HCT116 (cell line): ENCODE measurements around the gene SAMD4A. TPM values are rescaled to one million over a fixed set of nuclear protein-coding genes. Genes with fewer than 3 reads are reported as not detected.

Source experiments
- ATAC-seq: fragments of 200-7000 bp; cut with Tn5 transposase; 2 replicates; pipeline ENCODE4 v1.9.1; 2020; ENCODE audit warnings: mild to moderate bottlenecking, moderate library complexity
- BruUV-seq: library from RNA; stranded (reverse); fragments of 400-500 nt; replicated peaks from 2 replicates; lab custom pipeline; 2021; lab: Mats Ljungman, UMichigan
- CTCF ChIA-PET: fragments of 300-600 bp; sonication (Branson Sonifier 250); formaldehyde crosslinking; loops from one replicate; lab custom pipeline; 2021; ENCODE audit warnings: antibody characterized with exemption; lab: Charles Lee
- POLR2A ChIA-PET: fragments of 300-600, 350-600 bp; sonication (Branson Sonifier 250); formaldehyde crosslinking; loops from one replicate; lab custom pipeline; 2021; ENCODE audit warnings: antibody characterized with exemption; lab: Charles Lee
- RAD21 ChIA-PET, 2 experiments: fragments of 300-600 bp; sonication (Branson Sonifier 250); formaldehyde crosslinking; loops; one replicate each; lab custom pipeline; 2023; ENCODE audit warnings: low total read pairs in 2 of 2; ENCODE audit not compliant: uncharacterized antibody in 2 of 2, unreplicated experiment in 2 of 2, low non-redundant PET in 1 of 2; lab: Charles Lee
- DNase-seq: peaks from one replicate; pipeline ENCODE4 v3.0.0-alpha.2; 2010; ENCODE audit warnings: low read depth, low spot score
- H2AFZ ChIP-seq: fragments of 200-600 bp; shearing (Covaris generic), sonication (generic); 2 replicates; pipeline ENCODE4 v1.6.1; 2017; ENCODE audit warnings: low read depth, mixed run types, mixed read lengths, antibody characterized with exemption, low read length; ENCODE audit not compliant: poor library complexity, severe bottlenecking
- H3K27ac ChIP-seq: 2 replicates; pipeline ENCODE4 v1.5.1; 2012; ENCODE audit warnings: low read depth, low read length
- H3K27me3 ChIP-seq: fragments of 200-600 bp; sonication (generic); 2 replicates; pipeline ENCODE4 v1.6.1; 2016; ENCODE audit warnings: mixed run types, low read length, mixed read lengths; ENCODE audit not compliant: insufficient read depth
- H3K36me3 ChIP-seq, 2 experiments: fragments of 200-500 bp in 1 of 2; fragments of 200-600 bp in 1 of 2; sonication (Bioruptor generic) in 1 of 2; sonication (generic) in 1 of 2; 2 replicates each; pipeline versions ENCODE4 v1.5.1 to v1.6.1; 2014 to 2016; ENCODE audit warnings: low read length in 2 of 2, inconsistent platforms in 1 of 2, mixed read lengths in 1 of 2, mixed run types in 1 of 2; ENCODE audit not compliant: insufficient read depth in 2 of 2, control insufficient read depth in 1 of 2
- H3K4me1 ChIP-seq, 2 experiments: fragments of 200-600 bp in 1 of 2; sonication (generic) in 1 of 2; 2 replicates each; pipeline versions ENCODE4 v1.5.1 to v1.6.1; 2012 to 2017; ENCODE audit warnings: low read length in 2 of 2, inconsistent platforms in 1 of 2, mild to moderate bottlenecking in 1 of 2, mixed read lengths in 1 of 2, mixed run types in 1 of 2, moderate library complexity in 1 of 2; ENCODE audit not compliant: insufficient read depth in 2 of 2, control insufficient read depth in 1 of 2
- H3K4me2 ChIP-seq: fragments of 200-600 bp; sonication (generic); 2 replicates; pipeline ENCODE4 v1.6.1; 2017; ENCODE audit warnings: mixed run types, low read length, mixed read lengths
- H3K4me3 ChIP-seq, 2 experiments: fragments of 200-600 bp in 1 of 2; sonication (generic) in 1 of 2; replicated peaks in 1 of 2; 2 replicates each; pipeline ENCODE4 v1.5.1; 2011 to 2016; ENCODE audit warnings: low read length in 2 of 2, control low read depth in 1 of 2, low read depth in 1 of 2, mild to moderate bottlenecking in 1 of 2, mixed read lengths in 1 of 2, mixed run types in 1 of 2
- H3K79me2 ChIP-seq: fragments of 200-600 bp; sonication (generic); 2 replicates; pipeline ENCODE4 v1.6.1; 2017; ENCODE audit warnings: mild to moderate bottlenecking, mixed run types, low read length, moderate library complexity, mixed read lengths; ENCODE audit not compliant: insufficient read depth
- H3K9ac ChIP-seq: fragments of 200-600 bp; sonication (generic); 2 replicates; pipeline ENCODE4 v1.6.1; 2016; ENCODE audit warnings: low read length, mixed read lengths
- H3K9me2 ChIP-seq: fragments of 200-600 bp; sonication (generic), shearing (Covaris generic); 2 replicates; pipeline ENCODE4 v1.6.1; 2017; ENCODE audit warnings: mixed run types, mild to moderate bottlenecking, moderate library complexity; ENCODE audit not compliant: insufficient read depth
- H3K9me3 ChIP-seq, 2 experiments: fragments of 200-500 bp in 1 of 2; fragments of 200-600 bp in 1 of 2; sonication (Bioruptor generic) in 1 of 2; sonication (generic) in 1 of 2; 2 replicates each; pipeline ENCODE4 v1.6.1; 2014 to 2017; ENCODE audit warnings: low read length in 2 of 2, mixed read lengths in 2 of 2, inconsistent platforms in 1 of 2, low read depth in 1 of 2, mild to moderate bottlenecking in 1 of 2, mixed run types in 1 of 2, moderate library complexity in 1 of 2; ENCODE audit not compliant: control insufficient read depth in 1 of 2, insufficient read depth in 1 of 2
- H4K20me1 ChIP-seq: fragments of 200-600 bp; sonication (generic), shearing (Covaris generic); 2 replicates; pipeline ENCODE4 v1.6.1; 2017; ENCODE audit warnings: mixed run types, mild to moderate bottlenecking, moderate library complexity; ENCODE audit not compliant: insufficient read depth
- CBX3 ChIP-seq: IDR thresholded peaks from 2 replicates; pipeline ENCODE4 v1.6.1; 2012; ENCODE audit warnings: low read depth
- CEBPB ChIP-seq: IDR thresholded peaks from 2 replicates; pipeline ENCODE4 v1.6.1; 2012; ENCODE audit warnings: low read depth
- EZH2 ChIP-seq: fragments of 200-600 bp; sonication (generic); IDR thresholded peaks from 2 replicates; pipeline ENCODE4 v1.6.1; 2017; ENCODE audit warnings: antibody characterized with exemption, mixed run types
- EZH2phosphoT487 ChIP-seq: fragments of 200-600 bp; IDR thresholded peaks from 2 replicates; pipeline ENCODE4 v1.6.1; 2018; ENCODE audit warnings: antibody characterized with exemption, borderline replicate concordance
- FOSL1 ChIP-seq: IDR thresholded peaks from 2 replicates; pipeline ENCODE4 v1.6.1; 2012; ENCODE audit warnings: low read depth
- JUND ChIP-seq: IDR thresholded peaks from 2 replicates; pipeline ENCODE4 v1.6.1; 2012
- POLR2A ChIP-seq: IDR thresholded peaks from 2 replicates; pipeline ENCODE4 v1.7.0; 2011; ENCODE audit warnings: borderline replicate concordance; ENCODE audit not compliant: insufficient read depth, insufficient read length; ENCODE audit errors: extremely low read depth
- POLR2AphosphoS5 ChIP-seq: IDR thresholded peaks from 2 replicates; pipeline ENCODE4 v1.6.1; 2011; ENCODE audit warnings: mild to moderate bottlenecking, low read depth, low read length, moderate library complexity
- RAD21 ChIP-seq: IDR thresholded peaks from 2 replicates; pipeline ENCODE4 v1.6.1; 2012; ENCODE audit warnings: low read depth, mild to moderate bottlenecking
- SIN3A ChIP-seq: IDR thresholded peaks from 2 replicates; pipeline ENCODE4 v1.6.1; 2012; ENCODE audit warnings: low read depth
- TCF7L2 ChIP-seq: IDR thresholded peaks from 2 replicates; pipeline ENCODE4 v1.7.0; 2011; ENCODE audit warnings: borderline replicate concordance, inconsistent platforms; ENCODE audit not compliant: insufficient read depth, insufficient read length; ENCODE audit errors: extremely low read depth
- ZFX ChIP-seq: fragments of 450-650 bp; IDR thresholded peaks from 2 replicates; pipeline ENCODE4 v1.6.1; 2017
- ZNF274 ChIP-seq: fragments of 200-500 bp; sonication (Bioruptor generic); IDR thresholded peaks from 2 replicates; pipeline ENCODE4 v1.6.1; 2014; ENCODE audit warnings: mild to moderate bottlenecking, low read depth, low read length, inconsistent platforms
- intact Hi-C: fragments of 100-400 bp; cut with micrococcal nuclease; formaldehyde crosslinking; loops from 2 replicates; pipeline ENCODE4 v1.10.0; 2022
- total RNA-seq: library from RNA; stranded (reverse); gene quantifications from one replicate; pipeline ENCODE4 v1.2.1, GENCODE V29; 2021; ENCODE audit not compliant: unreplicated experiment
- TF ChIP-seq, protein P1 (sequence below): IDR thresholded peaks from 2 replicates; pipeline ENCODE4 v1.6.1; 2012
- TF ChIP-seq, protein P2 (sequence below), 3 experiments: fragments of 200-600 bp in 1 of 3; sonication (generic) in 1 of 3; IDR thresholded peaks in 2 of 3; conservative IDR thresholded peaks in 1 of 3; 2 replicates each; pipeline ENCODE4 v1.5.1; 2012 to 2017; ENCODE audit warnings: low read depth in 2 of 3, low read length in 2 of 3, antibody characterized with exemption in 1 of 3, borderline replicate concordance in 1 of 3, control low read depth in 1 of 3, mild to moderate bottlenecking in 1 of 3, mixed read lengths in 1 of 3, mixed run types in 1 of 3, moderate library complexity in 1 of 3; ENCODE audit not compliant: insufficient read depth in 1 of 3

SAMD4A gene
- total RNA-seq, 1 experiment from 2014 or later, result 9.0 TPM

DNA sequence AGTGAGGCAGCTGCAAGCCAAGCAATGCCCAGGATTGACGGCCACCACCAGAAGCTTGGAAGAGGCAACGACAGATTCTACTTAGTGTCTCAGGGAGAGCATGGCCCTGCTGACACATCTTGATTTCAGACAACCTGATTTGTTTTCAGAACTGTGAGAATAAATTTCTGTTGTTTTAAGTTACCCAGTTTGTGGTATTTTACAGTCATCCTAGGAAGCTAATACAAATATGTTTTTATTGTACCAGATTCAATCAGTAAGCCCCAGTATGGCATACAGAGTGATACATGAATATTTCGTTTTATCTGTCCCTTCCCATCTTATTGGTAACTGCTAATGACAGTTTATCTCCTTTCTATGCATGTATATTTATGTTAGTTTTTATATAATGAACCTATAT lies 62.3 kb downstream of the SAMD4A start (continued):
- TF ChIP-seq ZNF274 (no peak), JUND (no peak), EZH2phosphoT487 (no peak), ZFX (no peak)
- TF ChIP-seq, protein P1, sequence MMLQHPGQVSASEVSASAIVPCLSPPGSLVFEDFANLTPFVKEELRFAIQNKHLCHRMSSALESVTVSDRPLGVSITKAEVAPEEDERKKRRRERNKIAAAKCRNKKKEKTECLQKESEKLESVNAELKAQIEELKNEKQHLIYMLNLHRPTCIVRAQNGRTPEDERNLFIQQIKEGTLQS, result no peak

DNA sequence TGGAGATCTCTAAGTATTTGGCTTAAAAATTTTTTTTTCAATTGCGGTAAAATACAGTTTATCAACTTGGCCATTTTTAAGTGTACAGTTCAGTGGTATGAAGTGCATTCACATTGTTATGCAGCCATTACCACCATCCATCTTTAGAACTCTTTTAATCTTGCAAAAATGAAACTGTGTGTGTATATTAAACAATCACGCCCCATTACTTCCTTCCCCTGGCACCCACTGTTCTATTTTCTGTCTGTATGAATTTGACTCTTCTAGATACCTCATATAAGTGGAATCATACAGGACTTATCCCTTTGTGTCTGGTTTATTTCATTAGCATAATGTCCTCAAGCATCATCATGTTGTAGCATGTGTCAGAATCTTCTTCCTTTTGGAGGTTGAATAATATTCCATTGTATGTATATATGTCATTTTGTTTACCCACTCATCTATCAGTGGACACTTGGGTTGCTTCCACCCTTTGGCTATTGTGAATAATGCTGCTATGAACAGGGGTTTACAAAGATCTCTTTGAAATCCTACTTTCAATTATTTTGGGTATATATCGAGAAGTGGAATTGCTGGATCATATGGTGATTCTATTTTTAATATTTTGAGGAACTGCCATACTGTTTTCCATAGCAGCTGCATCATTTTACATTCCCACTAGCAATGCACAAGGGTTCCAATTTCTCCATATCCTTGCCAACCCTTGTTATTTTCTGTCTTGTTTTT lies 62.9 kb downstream of the SAMD4A start:
- BruUV-seq, result no TSS peak
- Histone ChIP-seq H3K9me2 (no peaks in the 10 kb centered on the region), H4K20me1 (no peaks in the 10 kb centered on the region), H3K36me3 (no peaks in the 10 kb centered on the region), H3K27me3 (no peaks in the 10 kb centered on the region), H2AFZ (no peak overlapping the region), H3K27ac (no peak overlapping the region), H3K4me3 (no peak overlapping the region), H3K79me2 (no peaks in the 10 kb centered on the region), H3K4me1 (no peaks in the 10 kb centered on the region), H3K9me3 (no peaks in the 10 kb centered on the region), H3K9ac (no peak overlapping the region), H3K4me2 (no peak overlapping the region)
- ATAC-seq (no peak), DNase-seq (no peak)
- intact Hi-C loops, result no loop called here
- TF ChIP-seq TCF7L2 (no peak), POLR2AphosphoS5 (no peak), CEBPB (no peak), RAD21 (no peak), SIN3A (no peak), JUND (no peak), POLR2A (no peak), EZH2 (no peak), ZNF274 (no peak), CBX3 (no peak), FOSL1 (no peak)
- TF ChIP-seq, protein P2, sequence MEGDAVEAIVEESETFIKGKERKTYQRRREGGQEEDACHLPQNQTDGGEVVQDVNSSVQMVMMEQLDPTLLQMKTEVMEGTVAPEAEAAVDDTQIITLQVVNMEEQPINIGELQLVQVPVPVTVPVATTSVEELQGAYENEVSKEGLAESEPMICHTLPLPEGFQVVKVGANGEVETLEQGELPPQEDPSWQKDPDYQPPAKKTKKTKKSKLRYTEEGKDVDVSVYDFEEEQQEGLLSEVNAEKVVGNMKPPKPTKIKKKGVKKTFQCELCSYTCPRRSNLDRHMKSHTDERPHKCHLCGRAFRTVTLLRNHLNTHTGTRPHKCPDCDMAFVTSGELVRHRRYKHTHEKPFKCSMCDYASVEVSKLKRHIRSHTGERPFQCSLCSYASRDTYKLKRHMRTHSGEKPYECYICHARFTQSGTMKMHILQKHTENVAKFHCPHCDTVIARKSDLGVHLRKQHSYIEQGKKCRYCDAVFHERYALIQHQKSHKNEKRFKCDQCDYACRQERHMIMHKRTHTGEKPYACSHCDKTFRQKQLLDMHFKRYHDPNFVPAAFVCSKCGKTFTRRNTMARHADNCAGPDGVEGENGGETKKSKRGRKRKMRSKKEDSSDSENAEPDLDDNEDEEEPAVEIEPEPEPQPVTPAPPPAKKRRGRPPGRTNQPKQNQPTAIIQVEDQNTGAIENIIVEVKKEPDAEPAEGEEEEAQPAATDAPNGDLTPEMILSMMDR (IDR thresholded peaks at IDR 0.05 in 2 of 3, conservative IDR thresholded peaks at IDR 0.05 in 1 of 3; ENCODE audit: borderline replicate concordance in 1 of 3, insufficient read depth in 1 of 3, low read depth in 2 of 3, low read length in 2 of 3), result no peak
- ChIA-PET POLR2A (no interaction called here), RAD21 (no interaction called here), CTCF (no interaction called here)
